ENCODE results near the gene ELP5.

- TF ChIP-seq SIN3A (IDR thresholded peaks at IDR 0.05; ENCODE audit: low read depth, low read length) (no peak), TARDBP (IDR thresholded peaks at IDR 0.05; ENCODE audit: borderline replicate concordance) (no peak), TAF1 (IDR thresholded peaks at IDR 0.05; ENCODE audit: borderline replicate concordance, low read depth, low read length) (no peak), POLR2AphosphoS2 (IDR thresholded peaks at IDR 0.05; ENCODE audit: low read depth, low read length) (no peak), CTCF (IDR thresholded peaks at IDR 0.05 in 2 of 3, conservative IDR thresholded peaks at IDR 0.05 in 1 of 3; ENCODE audit: control insufficient read depth in 2 of 3, extremely low read depth in 1 of 3, insufficient read depth in 1 of 3, low read depth in 3 of 3, low read length in 3 of 3) (no peak)
Observed at GRCh38 chr17:7290685-7291084, 38.7 kb downstream of the ELP5 start.
